HepG2 (cell line): ENCODE data around the gene HECTD2. TPM values are rescaled to one million over a fixed set of nuclear protein-coding genes. Genes with fewer than 3 reads are reported as not detected.
A peak's percentile ranks its signal among the peaks of the same experiment; 100 is the strongest.

ENCODE experiments used
- ATAC-seq: fragments of 200-7000 bp; cut with Tn5 transposase; 3 replicates; pipeline ENCODE4 v1.9.1; 2020; ENCODE audit warnings: mild to moderate bottlenecking, moderate library complexity
- BruUV-seq: library from RNA; stranded (reverse); fragments of 400-500 nt; replicated peaks from 2 replicates; lab custom pipeline; 2021; lab: Mats Ljungman, UMichigan
- CTCF ChIA-PET: fragments of 300-600 bp; formaldehyde crosslinking; extraction: SDS; loops from one replicate; lab custom pipeline; 2021; ENCODE audit warnings: low total read pairs, inconsistent platforms, low intra/inter-chr PET ratio; lab: Yijun Ruan, JAX
- POLR2A ChIA-PET: fragments of 350-600 bp; sonication (Branson Sonifier 250); formaldehyde crosslinking; loops from one replicate; lab custom pipeline; 2020; ENCODE audit warnings: antibody characterized with exemption, inconsistent platforms; lab: Yijun Ruan, JAX
- DNase-seq: peaks from one replicate; pipeline ENCODE4 v3.0.0-alpha.2; 2015; ENCODE audit warnings: low spot score
- FAIRE-seq: peaks from 3 replicates; lab custom pipeline; 2011; peaks lifted over from hg19 to GRCh38; lab: Jason Lieb, UNC
- H2AFZ ChIP-seq: one replicate; pipeline ENCODE4 v1.6.1; 2011; ENCODE audit warnings: low read length, inconsistent platforms
- H3K27ac ChIP-seq: fragments of 300-600 bp; 3 replicates; pipeline ENCODE4 v1.8.0; 2011; ENCODE audit warnings: mixed run types, mild to moderate bottlenecking, mixed read lengths, low read length, inconsistent platforms; ENCODE audit not compliant: insufficient read depth; ENCODE audit errors: extremely low read length
- H3K27me3 ChIP-seq, 2 experiments: fragments of 200-600 bp in 1 of 2; 2 replicates in 1 of 2; 3 replicates in 1 of 2; pipeline versions ENCODE4 v1.6.0 to v1.8.0; 2011; ENCODE audit warnings: low read length in 2 of 2, mild to moderate bottlenecking in 2 of 2, moderate library complexity in 2 of 2, inconsistent platforms in 1 of 2; ENCODE audit not compliant: insufficient read depth in 2 of 2, control insufficient read depth in 1 of 2
- H3K36me3 ChIP-seq, 2 experiments: fragments of 200-600 bp in 1 of 2; replicated peaks in 1 of 2; 2 replicates in 1 of 2; 3 replicates in 1 of 2; pipeline versions ENCODE4 v1.5.1 to v1.8.0; 2011; ENCODE audit warnings: low read length in 2 of 2, inconsistent platforms in 1 of 2; ENCODE audit not compliant: insufficient read depth in 2 of 2, control insufficient read depth in 1 of 2
- H3K4me1 ChIP-seq: 2 replicates; pipeline ENCODE4 v1.5.1; 2012; ENCODE audit warnings: low read length, inconsistent platforms; ENCODE audit not compliant: insufficient read depth
- H3K4me2 ChIP-seq: 2 replicates; pipeline ENCODE4 v1.6.0; 2011; ENCODE audit warnings: low read depth, low read length, inconsistent platforms
- H3K4me3 ChIP-seq, 3 experiments: fragments of 200-600 bp in 1 of 3; sonication (generic), shearing (Covaris generic) in 1 of 3; replicated peaks in 1 of 3; 2 replicates each; pipeline ENCODE4 v1.5.1; 2011 to 2016; ENCODE audit warnings: low read length in 3 of 3, inconsistent platforms in 2 of 3, low read depth in 2 of 3, mild to moderate bottlenecking in 2 of 3, control low read depth in 1 of 3, mixed read lengths in 1 of 3; ENCODE audit not compliant: insufficient read depth in 1 of 3
- H3K79me2 ChIP-seq: one replicate; pipeline ENCODE4 v1.6.1; 2011; ENCODE audit warnings: low read length, inconsistent platforms; ENCODE audit not compliant: insufficient read depth
- H3K9ac ChIP-seq: 2 replicates; pipeline ENCODE4 v1.6.0; 2011; ENCODE audit warnings: mild to moderate bottlenecking, low read depth, low read length, inconsistent platforms; ENCODE audit not compliant: insufficient read depth
- H3K9me3 ChIP-seq: 2 replicates; pipeline ENCODE4 v1.5.1; 2012; ENCODE audit warnings: mild to moderate bottlenecking, low read length
- H4K20me1 ChIP-seq: 2 replicates; pipeline ENCODE4 v1.6.0; 2011; ENCODE audit warnings: inconsistent platforms, mild to moderate bottlenecking, low read length, moderate library complexity; ENCODE audit not compliant: insufficient read depth
- ARHGAP35 ChIP-seq: sonication (generic); formaldehyde crosslinking; IDR thresholded peaks from 2 replicates; pipeline ENCODE4 v1.9.0; 2022; ENCODE audit warnings: mild to moderate bottlenecking, inconsistent platforms, moderate library complexity, missing genetic modification reagents, borderline replicate concordance
- CEBPB ChIP-seq: IDR thresholded peaks from 2 replicates; pipeline ENCODE4 v1.6.1; 2011; ENCODE audit warnings: low read depth, low read length, improper control_type of control experiment, borderline replicate concordance
- CENPBD1 ChIP-seq: sonication (generic); formaldehyde crosslinking; IDR thresholded peaks from 2 replicates; pipeline ENCODE4 v1.8.0; 2022; ENCODE audit warnings: missing genetic modification reagents, low read depth, mild to moderate bottlenecking, borderline replicate concordance
- CREB1 ChIP-seq, 2 experiments: fragments of 450-650 bp in 1 of 2; IDR thresholded peaks; 2 replicates each; pipeline ENCODE4 v1.6.1; 2016 to 2017; ENCODE audit warnings: control low read depth in 1 of 2, mild to moderate bottlenecking in 1 of 2, missing compliant biosample characterization in 1 of 2, missing genetic modification characterization in 1 of 2
- CREM ChIP-seq, 2 experiments: sonication (generic) in 1 of 2; formaldehyde crosslinking in 1 of 2; IDR thresholded peaks; 2 replicates each; pipeline versions ENCODE4 v1.4.0 to v1.6.1; 2016 to 2020; ENCODE audit warnings: antibody characterized with exemption in 1 of 2, mild to moderate bottlenecking in 1 of 2, missing genetic modification reagents in 1 of 2
- EP300 ChIP-seq, 3 experiments: sonication (generic) in 1 of 3; formaldehyde crosslinking in 1 of 3; IDR thresholded peaks; 2 replicates each; pipeline versions ENCODE4 v1.5.1 to v1.6.1; 2011 to 2020; ENCODE audit warnings: low read depth in 2 of 3, low read length in 2 of 3, borderline replicate concordance in 1 of 3, improper control_type of control experiment in 1 of 3, mild to moderate bottlenecking in 1 of 3, missing genetic modification reagents in 1 of 3, moderate library complexity in 1 of 3
- GATAD2A ChIP-seq: IDR thresholded peaks from 2 replicates; pipeline ENCODE4 v1.6.1; 2016
- HNF4A ChIP-seq: sonication (generic); formaldehyde crosslinking; IDR thresholded peaks from 2 replicates; pipeline ENCODE4 v1.4.0; 2020; ENCODE audit warnings: missing genetic modification reagents
- HNF4G ChIP-seq, 2 experiments: sonication (generic) in 1 of 2; formaldehyde crosslinking in 1 of 2; IDR thresholded peaks; 2 replicates each; pipeline versions ENCODE4 v1.4.0 to v1.6.1; 2011 to 2020; ENCODE audit warnings: borderline replicate concordance in 2 of 2, low read depth in 2 of 2, mild to moderate bottlenecking in 2 of 2, low read length in 1 of 2, missing genetic modification reagents in 1 of 2, moderate library complexity in 1 of 2
- IRF1 ChIP-seq: sonication (generic); formaldehyde crosslinking; IDR thresholded peaks from 2 replicates; pipeline ENCODE4 v1.4.0; 2020; ENCODE audit warnings: low read depth, mild to moderate bottlenecking, missing genetic modification reagents
- KMT2B ChIP-seq: IDR thresholded peaks from 2 replicates; pipeline ENCODE4 v1.6.1; 2016; ENCODE audit warnings: missing genetic modification reagents, missing compliant biosample characterization
- LCORL ChIP-seq, 2 experiments: fragments of 450-650 bp in 1 of 2; sonication (generic) in 1 of 2; formaldehyde crosslinking in 1 of 2; IDR thresholded peaks; 2 replicates each; pipeline versions ENCODE4 v1.5.0 to v1.6.1; 2017 to 2020; ENCODE audit warnings: antibody characterized with exemption in 1 of 2, missing genetic modification reagents in 1 of 2
- MED1 ChIP-seq: sonication (generic); formaldehyde crosslinking; IDR thresholded peaks from 2 replicates; pipeline ENCODE4 v1.4.0; 2020; ENCODE audit warnings: missing genetic modification reagents
- PTBP1 ChIP-seq: fragments of 200-400 bp; formaldehyde crosslinking; IDR thresholded peaks from 2 replicates; pipeline ENCODE4 v1.6.1; 2018; ENCODE audit warnings: low read length, low read depth; ENCODE audit not compliant: poor library complexity, severe bottlenecking
- REPIN1 ChIP-seq: sonication (generic); formaldehyde crosslinking; IDR thresholded peaks from 2 replicates; pipeline ENCODE4 v1.8.0; 2022; ENCODE audit warnings: missing genetic modification reagents, low read depth, mild to moderate bottlenecking, borderline replicate concordance
- SALL1 ChIP-seq: sonication (generic); formaldehyde crosslinking; IDR thresholded peaks from 2 replicates; pipeline ENCODE4 v1.8.0; 2022; ENCODE audit warnings: mild to moderate bottlenecking, missing genetic modification reagents
- ZNF556 ChIP-seq: sonication (generic); formaldehyde crosslinking; IDR thresholded peaks from 2 replicates; pipeline ENCODE4 v1.4.0; 2020; ENCODE audit warnings: mild to moderate bottlenecking, missing genetic modification reagents, borderline replicate concordance
- ZNF629 ChIP-seq: sonication (generic); formaldehyde crosslinking; conservative IDR thresholded peaks from 2 replicates; pipeline ENCODE4 v1.5.0; 2020; ENCODE audit warnings: missing genetic modification reagents
- ZNF644 ChIP-seq: IDR thresholded peaks from 2 replicates; pipeline ENCODE4 v1.6.1; 2016; ENCODE audit warnings: low read depth
- WGBS: methylation state at CpG from one replicate; pipeline ENCODE4 v1.1.6; 2017; ENCODE audit warnings: low lambda C conversion rate; 5-methylcytosine and 5-hydroxymethylcytosine counted together
- in situ Hi-C: cut with HindIII; loops from 2 replicates; pipeline ENCODE4 v1.10.0; 2017; ENCODE audit warnings: low pct_unique_long_range_greater_than_20kb; ENCODE audit not compliant: extremely low pct_ligation_motif_present
- intact Hi-C: fragments of 100-400 bp; cut with micrococcal nuclease; formaldehyde crosslinking; loops from one replicate; pipeline ENCODE4 v1.10.0; 2022; ENCODE audit not compliant: unreplicated experiment
- polyA plus RNA-seq, 8 experiments: library from polyadenylated mRNA; depleted of rRNA in 3 of 8; stranded (reverse) in 7 of 8; unstranded in 1 of 8; fragments of >200 nt; fragmentation: Illumina TruSeq in 4 of 8; extraction: Trizol in 4 of 8; gene quantifications; 2 replicates each; pipeline versions ENCODE4 v1.2.1 to v1.2.3, GENCODE V29; 2011 to 2016; ENCODE audit warnings: low read depth in 4 of 8, missing spikeins in 1 of 8, mixed read lengths in 1 of 8; ENCODE audit not compliant: insufficient read depth in 1 of 8
- total RNA-seq, 5 experiments: library from RNA; depleted of rRNA; stranded (reverse); fragments of >200 nt; fragmentation: Illumina TruSeq; extraction: Trizol; gene quantifications; 2 replicates each; pipeline ENCODE4 v1.2.3, GENCODE V29; 2016; ENCODE audit warnings: low read depth in 1 of 5

HECTD2 gene
- total and polyA plus RNA-seq, 2 of the 13 experiments (the other 11 are each of a cell fraction or from before 2014, with no cell fraction given) = 3.2 to 5.2 TPM

GRCh38 chr10:91559169-91559568 lies 149.0 kb downstream of the HECTD2 start:
- no peaks in the 10 kb centered on the region for H4K20me1 ChIP-seq
- peak overlapping the region; percentile 37 for H3K27ac ChIP-seq
- H3K4me3 ChIP-seq = no peak overlapping the region
- H3K9ac ChIP-seq = no peak overlapping the region
- H3K4me1 ChIP-seq = peaks cover 91% of the 10 kb centered on the region
- in situ Hi-C loops (loop anchor here (5.0 to 10.0 kb wide), 2 partner anchors 73 to 264 kb away; partner anchors contain the start of gene PPP1R3C), intact Hi-C loops (loop anchor here (5.0 to 10.0 kb wide), 4 partner anchors 38 to 244 kb away; no protein-coding TSS in a partner anchor)
- BruUV-seq = no TSS peak
- H3K36me3 ChIP-seq = no peaks in the 10 kb centered on the region
- TF ChIP-seq ZNF629 (CRISPR knock-in tag) = peak; percentile 36; the same call in 1 of the 2 replicates
- no peak for TF ChIP-seq REPIN1 (CRISPR knock-in tag)
- TF ChIP-seq ARHGAP35 = no peak
- peak; percentile 45; the same call in 1 of the 2 replicates for TF ChIP-seq GATAD2A
- no peak for TF ChIP-seq PTBP1
- TF ChIP-seq CENPBD1 (CRISPR knock-in tag) = no peak
- no peak for TF ChIP-seq CREB1 (IDR thresholded peaks at IDR 0.05)
- 0 out of 2 replicates have a peak, but pooled peaks have one; percentile 14 for TF ChIP-seq CREB1 (CRISPR knock-in tag; IDR thresholded peaks at IDR 0.05)
- peak; percentile 33; the same call in 1 of the 2 replicates for TF ChIP-seq CREM (IDR thresholded peaks at IDR 0.05)
- no peak for TF ChIP-seq CREM (CRISPR knock-in tag; IDR thresholded peaks at IDR 0.05)
- TF ChIP-seq LCORL (IDR thresholded peaks at IDR 0.05) = no peak
- TF ChIP-seq LCORL (CRISPR knock-in tag; IDR thresholded peaks at IDR 0.05) = no peak
- no peak for TF ChIP-seq IRF1
- no peak for TF ChIP-seq KMT2B (CRISPR knock-in tag)
- peak; percentile 68 for TF ChIP-seq HNF4G (IDR thresholded peaks at IDR 0.05; ENCODE audit: borderline replicate concordance, low read depth, low read length)
- no peak for TF ChIP-seq HNF4G (CRISPR knock-in tag; IDR thresholded peaks at IDR 0.05; ENCODE audit: borderline replicate concordance, low read depth)
- TF ChIP-seq MED1 (CRISPR knock-in tag) = 0 out of 2 replicates have a peak, but pooled peaks have one; percentile 7
- peak in 1 of 2 experiments; percentile 14; a peak in 1 of 4 replicates for TF ChIP-seq EP300 (IDR thresholded peaks at IDR 0.05; ENCODE audit: low read depth in 2 of 2, low read length in 2 of 2)
- no peak for TF ChIP-seq EP300 (CRISPR knock-in tag; IDR thresholded peaks at IDR 0.05; ENCODE audit: borderline replicate concordance)
- peak; percentile 81 for TF ChIP-seq HNF4A
- TF ChIP-seq CEBPB = no peak
- TF ChIP-seq ZNF644 (CRISPR knock-in tag) = peak; percentile 62
- 0 out of 2 replicates have a peak, but pooled peaks have one; percentile 10 for TF ChIP-seq ZNF556 (CRISPR knock-in tag)
- TF ChIP-seq SALL1 (CRISPR knock-in tag) = peak; percentile 41
- H3K79me2 ChIP-seq = no peaks in the 10 kb centered on the region
- ChIA-PET CTCF (no interaction called here), POLR2A (interaction anchor here (2.2 kb wide), 1 partner anchor 74 kb away, joined by 11 read pairs; the partner anchor contains the start of gene PPP1R3C)
- 64% methylated on average over 1 of the region's 1 CpG for WGBS
- DNase-seq = no peak
- H3K4me2 ChIP-seq = peak overlapping the region; percentile 6; the same call in 1 of the 2 replicates
- H2AFZ ChIP-seq = no peak overlapping the region
- H3K27me3 ChIP-seq = no peaks in the 10 kb centered on the region
- FAIRE-seq = no peak
- ATAC-seq = no peak
- peaks cover 10% of the 10 kb centered on the region for H3K9me3 ChIP-seq
